DOHH2 (cell line): ENCODE measurements around the gene RPL13A.

Experiments used
- EZH2phosphoT487 ChIP-seq: fragments of 200-600 bp; sonication (generic); IDR thresholded peaks from 2 replicates; pipeline ENCODE4 v1.6.1; 2017; ENCODE audit warnings: borderline replicate concordance, mild to moderate bottlenecking, antibody characterized with exemption, low read length, moderate library complexity, mixed read lengths
- TF ChIP-seq, protein P1 (sequence below): fragments of 200-600 bp; sonication (generic); IDR thresholded peaks from one replicate; pipeline ENCODE4 v1.5.1; 2014; ENCODE audit warnings: antibody characterized with exemption, mild to moderate bottlenecking, low read depth, low read length; ENCODE audit not compliant: poor library complexity, severe bottlenecking

DNA sequence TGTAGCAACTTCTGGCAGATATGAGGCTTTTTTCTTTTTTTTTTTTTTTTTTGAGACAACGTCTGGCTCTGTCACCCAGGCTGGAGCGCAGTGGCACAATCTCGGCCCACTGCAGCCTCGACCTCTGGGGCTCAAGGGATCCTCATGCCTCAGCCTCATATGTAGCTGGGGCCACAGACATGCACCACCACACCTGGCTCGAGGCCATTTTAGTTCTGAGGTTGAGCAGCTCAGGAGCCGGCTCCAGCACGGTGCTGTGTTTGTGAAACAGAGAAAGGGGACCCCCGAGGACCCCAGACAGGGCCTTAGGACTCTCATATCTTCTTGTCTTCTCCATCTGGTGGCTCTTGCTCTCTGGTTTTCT, 16.8 kb upstream of the RPL13A start:
- TF ChIP-seq, protein P1, sequence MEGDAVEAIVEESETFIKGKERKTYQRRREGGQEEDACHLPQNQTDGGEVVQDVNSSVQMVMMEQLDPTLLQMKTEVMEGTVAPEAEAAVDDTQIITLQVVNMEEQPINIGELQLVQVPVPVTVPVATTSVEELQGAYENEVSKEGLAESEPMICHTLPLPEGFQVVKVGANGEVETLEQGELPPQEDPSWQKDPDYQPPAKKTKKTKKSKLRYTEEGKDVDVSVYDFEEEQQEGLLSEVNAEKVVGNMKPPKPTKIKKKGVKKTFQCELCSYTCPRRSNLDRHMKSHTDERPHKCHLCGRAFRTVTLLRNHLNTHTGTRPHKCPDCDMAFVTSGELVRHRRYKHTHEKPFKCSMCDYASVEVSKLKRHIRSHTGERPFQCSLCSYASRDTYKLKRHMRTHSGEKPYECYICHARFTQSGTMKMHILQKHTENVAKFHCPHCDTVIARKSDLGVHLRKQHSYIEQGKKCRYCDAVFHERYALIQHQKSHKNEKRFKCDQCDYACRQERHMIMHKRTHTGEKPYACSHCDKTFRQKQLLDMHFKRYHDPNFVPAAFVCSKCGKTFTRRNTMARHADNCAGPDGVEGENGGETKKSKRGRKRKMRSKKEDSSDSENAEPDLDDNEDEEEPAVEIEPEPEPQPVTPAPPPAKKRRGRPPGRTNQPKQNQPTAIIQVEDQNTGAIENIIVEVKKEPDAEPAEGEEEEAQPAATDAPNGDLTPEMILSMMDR = no peak
- TF ChIP-seq EZH2phosphoT487 = no peak
